ENCODE results near the gene FGFR4. TPM values are rescaled to one million over a fixed set of nuclear protein-coding genes. Genes with fewer than 3 reads are reported as not detected.

Gene FGFR4
- polyA plus RNA-seq, 1 of the 3 experiments (the other 2 are of a cell fraction): 5.6 TPM

DNA sequence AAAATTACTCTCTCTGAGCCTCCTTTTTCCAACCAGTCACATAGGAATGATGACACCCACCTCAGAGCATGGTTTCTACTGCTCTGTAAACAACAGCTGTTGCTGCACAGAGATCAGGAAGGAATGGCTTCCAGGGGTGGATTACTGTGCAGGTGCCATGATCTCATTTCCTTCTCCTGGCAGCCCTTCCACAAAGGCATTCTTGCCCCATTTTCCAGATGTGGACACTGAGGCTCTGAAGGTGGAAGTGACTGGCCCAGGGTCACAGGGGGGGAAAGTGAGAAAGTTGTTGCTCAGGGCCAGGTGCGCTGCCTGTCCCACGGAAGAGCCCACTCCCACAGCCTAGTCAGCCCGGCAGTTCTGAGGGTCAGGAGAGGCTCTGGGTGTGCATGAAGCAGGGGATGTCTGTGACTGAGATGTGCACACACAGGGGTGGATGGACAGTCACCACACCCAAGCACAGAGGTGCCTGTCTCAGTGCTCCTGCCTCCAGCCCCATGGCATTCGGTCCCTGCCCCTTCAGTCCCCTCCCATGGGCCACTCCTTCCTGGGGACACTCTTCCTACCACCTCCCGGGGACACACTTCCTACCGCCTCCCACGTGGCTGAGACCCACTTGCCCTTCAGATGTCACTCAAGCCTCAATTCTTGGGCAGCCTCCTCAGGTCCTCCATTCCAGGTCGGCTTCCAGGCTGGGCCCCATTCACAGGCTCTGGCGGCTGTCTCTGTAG, 17.0 kb downstream of the FGFR4 start (continued):
- TF ChIP-seq, protein P1, sequence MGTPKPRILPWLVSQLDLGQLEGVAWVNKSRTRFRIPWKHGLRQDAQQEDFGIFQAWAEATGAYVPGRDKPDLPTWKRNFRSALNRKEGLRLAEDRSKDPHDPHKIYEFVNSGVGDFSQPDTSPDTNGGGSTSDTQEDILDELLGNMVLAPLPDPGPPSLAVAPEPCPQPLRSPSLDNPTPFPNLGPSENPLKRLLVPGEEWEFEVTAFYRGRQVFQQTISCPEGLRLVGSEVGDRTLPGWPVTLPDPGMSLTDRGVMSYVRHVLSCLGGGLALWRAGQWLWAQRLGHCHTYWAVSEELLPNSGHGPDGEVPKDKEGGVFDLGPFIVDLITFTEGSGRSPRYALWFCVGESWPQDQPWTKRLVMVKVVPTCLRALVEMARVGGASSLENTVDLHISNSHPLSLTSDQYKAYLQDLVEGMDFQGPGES (IDR thresholded peaks at IDR 0.05; ENCODE audit: low read depth, low read length): no peak
- no peak for TF ChIP-seq TAF1 (IDR thresholded peaks at IDR 0.05; ENCODE audit: borderline replicate concordance, low read depth, low read length)

DNA sequence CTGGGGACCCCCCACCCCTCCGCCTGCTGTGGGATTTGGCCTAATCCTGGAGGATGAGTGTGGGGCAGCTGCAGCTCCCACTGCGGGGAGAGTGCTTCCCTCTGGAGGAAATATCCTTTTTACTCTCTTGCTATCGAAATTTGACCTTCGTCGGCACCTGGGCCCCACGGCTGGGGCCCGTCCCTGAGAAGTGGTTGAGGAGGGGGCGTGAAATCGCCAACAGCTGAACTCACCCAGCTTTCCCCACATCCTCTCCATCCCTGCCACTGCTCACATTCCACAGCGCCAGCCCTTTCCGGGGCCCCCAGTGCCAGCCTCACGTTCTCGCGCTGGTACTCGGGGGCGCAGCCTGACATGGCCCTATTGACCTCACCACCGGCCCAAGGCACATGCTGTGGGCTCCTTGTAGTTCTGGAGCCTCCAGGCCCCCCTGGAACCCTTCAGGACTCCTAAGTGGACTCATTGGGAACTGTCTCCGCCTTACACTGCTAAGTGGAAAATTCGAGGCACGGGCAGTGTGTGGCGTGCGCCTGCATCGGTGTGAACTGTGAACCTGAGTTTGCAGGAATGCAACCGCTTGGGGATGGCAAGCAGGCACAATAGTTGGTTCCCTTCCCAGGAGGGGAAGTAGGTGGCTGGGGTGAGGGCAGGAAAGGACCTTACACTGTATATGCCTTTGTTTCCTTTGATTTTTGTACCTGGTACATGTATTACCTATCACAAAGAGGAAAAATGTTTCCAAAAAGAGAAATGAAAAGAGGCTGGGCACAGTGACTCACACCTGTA, 19.2 kb downstream of the FGFR4 start:
- CTCF ChIA-PET: interaction anchor here (1.2 kb wide), 1 partner anchor 35 kb away, joined by 4 read pairs; no protein-coding TSS in a partner anchor
- no peak overlapping the region for H3K9ac ChIP-seq

DNA sequence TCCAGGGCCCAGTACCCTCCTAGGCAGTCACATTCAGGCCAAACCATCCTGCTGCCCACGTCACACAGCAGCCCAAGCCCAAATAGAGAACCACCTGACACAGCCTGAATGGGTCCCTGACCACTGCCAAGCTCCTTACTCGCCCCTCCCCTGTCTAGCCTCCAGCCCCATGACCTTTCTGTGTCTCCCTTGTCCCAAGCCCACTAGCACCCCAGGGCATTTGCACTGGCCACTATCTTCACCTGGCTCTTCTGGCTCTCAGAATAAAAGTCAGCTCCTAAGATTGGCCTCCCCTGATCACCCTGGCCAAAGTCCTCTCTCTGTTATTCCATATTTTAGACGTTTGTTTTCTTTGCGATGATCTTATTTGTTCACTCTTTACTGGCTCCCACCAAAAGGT, 20.4 kb downstream of the FGFR4 start:
- H3K4me3 ChIP-seq (ENCODE audit: low read depth in 2 of 2, low read length in 1 of 2): no peak overlapping the region
- H3K36me3 ChIP-seq (replicated peaks in 1 of 2; ENCODE audit: control insufficient read depth in 1 of 2, insufficient read depth in 2 of 2, low read length in 1 of 2): no peaks in the 10 kb centered on the region
- H3K79me2 ChIP-seq (ENCODE audit: insufficient read depth): no peaks in the 10 kb centered on the region
- WGBS (ENCODE audit: low lambda C conversion rate): 63% methylated on average over 3 of the region's 4 CpGs
- H2AFZ ChIP-seq (ENCODE audit: low read depth): no peak overlapping the region
- H3K9me3 ChIP-seq: no peaks in the 10 kb centered on the region
- DNase-seq: no peak
- H3K27ac ChIP-seq (ENCODE audit: low read depth in 2 of 2, low read length in 1 of 2): no peak overlapping the region
- no peak overlapping the region for H3K9ac ChIP-seq
- no peak overlapping the region for H3K4me2 ChIP-seq
- CTCF ChIA-PET: interaction anchor here (0.8 to 1.7 kb wide), 4 partner anchors 17 to 407 kb away, joined by 3 to 9 read pairs (median 4); partner anchors contain the start of gene NSD1
- no peaks in the 10 kb centered on the region for H3F3A ChIP-seq (replicated peaks; ENCODE audit: insufficient read depth)
- no peaks in the 10 kb centered on the region for H4K20me1 ChIP-seq (ENCODE audit: insufficient read depth)
- no peaks in the 10 kb centered on the region; a peak in 1 of 4 replicates for H3K4me1 ChIP-seq (ENCODE audit: control insufficient read depth in 1 of 2, insufficient read depth in 2 of 2, low read depth in 1 of 2, low read length in 1 of 2)
- no peaks in the 10 kb centered on the region for H3K27me3 ChIP-seq (ENCODE audit: insufficient read depth)
- POLR2A ChIA-PET: no interaction called here
- H3K9me2 ChIP-seq: no peaks in the 10 kb centered on the region
- TF ChIP-seq EP300 (IDR thresholded peaks at IDR 0.05; ENCODE audit: borderline replicate concordance in 1 of 2, low read depth in 1 of 2, low read length in 1 of 2) (no peak), NFIC (IDR thresholded peaks at IDR 0.05; ENCODE audit: borderline replicate concordance) (no peak), MEF2A (IDR thresholded peaks at IDR 0.05; ENCODE audit: borderline replicate concordance, low read depth) (no peak), SMC3 (IDR thresholded peaks at IDR 0.05; ENCODE audit: low read depth, low read length) (no peak), FOXJ3 (CRISPR knock-in tag; IDR thresholded peaks at IDR 0.05) (no peak), FOXM1 (IDR thresholded peaks at IDR 0.05; ENCODE audit: low read depth) (no peak), GABPA (IDR thresholded peaks at IDR 0.05; ENCODE audit: low read depth) (no peak)
- TF ChIP-seq, protein P2, sequence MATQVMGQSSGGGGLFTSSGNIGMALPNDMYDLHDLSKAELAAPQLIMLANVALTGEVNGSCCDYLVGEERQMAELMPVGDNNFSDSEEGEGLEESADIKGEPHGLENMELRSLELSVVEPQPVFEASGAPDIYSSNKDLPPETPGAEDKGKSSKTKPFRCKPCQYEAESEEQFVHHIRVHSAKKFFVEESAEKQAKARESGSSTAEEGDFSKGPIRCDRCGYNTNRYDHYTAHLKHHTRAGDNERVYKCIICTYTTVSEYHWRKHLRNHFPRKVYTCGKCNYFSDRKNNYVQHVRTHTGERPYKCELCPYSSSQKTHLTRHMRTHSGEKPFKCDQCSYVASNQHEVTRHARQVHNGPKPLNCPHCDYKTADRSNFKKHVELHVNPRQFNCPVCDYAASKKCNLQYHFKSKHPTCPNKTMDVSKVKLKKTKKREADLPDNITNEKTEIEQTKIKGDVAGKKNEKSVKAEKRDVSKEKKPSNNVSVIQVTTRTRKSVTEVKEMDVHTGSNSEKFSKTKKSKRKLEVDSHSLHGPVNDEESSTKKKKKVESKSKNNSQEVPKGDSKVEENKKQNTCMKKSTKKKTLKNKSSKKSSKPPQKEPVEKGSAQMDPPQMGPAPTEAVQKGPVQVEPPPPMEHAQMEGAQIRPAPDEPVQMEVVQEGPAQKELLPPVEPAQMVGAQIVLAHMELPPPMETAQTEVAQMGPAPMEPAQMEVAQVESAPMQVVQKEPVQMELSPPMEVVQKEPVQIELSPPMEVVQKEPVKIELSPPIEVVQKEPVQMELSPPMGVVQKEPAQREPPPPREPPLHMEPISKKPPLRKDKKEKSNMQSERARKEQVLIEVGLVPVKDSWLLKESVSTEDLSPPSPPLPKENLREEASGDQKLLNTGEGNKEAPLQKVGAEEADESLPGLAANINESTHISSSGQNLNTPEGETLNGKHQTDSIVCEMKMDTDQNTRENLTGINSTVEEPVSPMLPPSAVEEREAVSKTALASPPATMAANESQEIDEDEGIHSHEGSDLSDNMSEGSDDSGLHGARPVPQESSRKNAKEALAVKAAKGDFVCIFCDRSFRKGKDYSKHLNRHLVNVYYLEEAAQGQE (IDR thresholded peaks at IDR 0.05; ENCODE audit: low read depth, low read length): no peak

More for the DNA sequence above, 19.2 kb downstream of the FGFR4 start:
- 88% methylated on average over 24 of the region's 24 CpGs for WGBS (ENCODE audit: low lambda C conversion rate)
- H3K4me3 ChIP-seq (ENCODE audit: low read depth in 2 of 2, low read length in 1 of 2): no peak overlapping the region
- H3K9me3 ChIP-seq: no peaks in the 10 kb centered on the region
- TF ChIP-seq EP300 (IDR thresholded peaks at IDR 0.05; ENCODE audit: borderline replicate concordance in 1 of 2, low read depth in 1 of 2, low read length in 1 of 2): no peak
- TF ChIP-seq RFX5 (IDR thresholded peaks at IDR 0.05; ENCODE audit: low read length): no peak
- no peak for TF ChIP-seq RXRA (IDR thresholded peaks at IDR 0.05; ENCODE audit: borderline replicate concordance, low read depth)
- TF ChIP-seq, protein P3, sequence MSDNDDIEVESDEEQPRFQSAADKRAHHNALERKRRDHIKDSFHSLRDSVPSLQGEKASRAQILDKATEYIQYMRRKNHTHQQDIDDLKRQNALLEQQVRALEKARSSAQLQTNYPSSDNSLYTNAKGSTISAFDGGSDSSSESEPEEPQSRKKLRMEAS (IDR thresholded peaks at IDR 0.05; ENCODE audit: low read depth): no peak
- no peak for TF ChIP-seq POLR2AphosphoS5 (IDR thresholded peaks at IDR 0.05; ENCODE audit: low read depth, low read length)
- TF ChIP-seq, protein P4, sequence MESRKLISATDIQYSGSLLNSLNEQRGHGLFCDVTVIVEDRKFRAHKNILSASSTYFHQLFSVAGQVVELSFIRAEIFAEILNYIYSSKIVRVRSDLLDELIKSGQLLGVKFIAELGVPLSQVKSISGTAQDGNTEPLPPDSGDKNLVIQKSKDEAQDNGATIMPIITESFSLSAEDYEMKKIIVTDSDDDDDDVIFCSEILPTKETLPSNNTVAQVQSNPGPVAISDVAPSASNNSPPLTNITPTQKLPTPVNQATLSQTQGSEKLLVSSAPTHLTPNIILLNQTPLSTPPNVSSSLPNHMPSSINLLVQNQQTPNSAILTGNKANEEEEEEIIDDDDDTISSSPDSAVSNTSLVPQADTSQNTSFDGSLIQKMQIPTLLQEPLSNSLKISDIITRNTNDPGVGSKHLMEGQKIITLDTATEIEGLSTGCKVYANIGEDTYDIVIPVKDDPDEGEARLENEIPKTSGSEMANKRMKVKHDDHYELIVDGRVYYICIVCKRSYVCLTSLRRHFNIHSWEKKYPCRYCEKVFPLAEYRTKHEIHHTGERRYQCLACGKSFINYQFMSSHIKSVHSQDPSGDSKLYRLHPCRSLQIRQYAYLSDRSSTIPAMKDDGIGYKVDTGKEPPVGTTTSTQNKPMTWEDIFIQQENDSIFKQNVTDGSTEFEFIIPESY (IDR thresholded peaks at IDR 0.05; ENCODE audit: borderline replicate concordance, low read depth): no peak
- TF ChIP-seq NRF1 (IDR thresholded peaks at IDR 0.05; ENCODE audit: low read depth, low read length): no peak
- H3F3A ChIP-seq (replicated peaks; ENCODE audit: insufficient read depth): no peaks in the 10 kb centered on the region
- no peaks in the 10 kb centered on the region for H3K36me3 ChIP-seq (replicated peaks in 1 of 2; ENCODE audit: control insufficient read depth in 1 of 2, insufficient read depth in 2 of 2, low read length in 1 of 2)
- no peak overlapping the region for H2AFZ ChIP-seq (ENCODE audit: low read depth)
- H3K27ac ChIP-seq (ENCODE audit: low read depth in 2 of 2, low read length in 1 of 2): no peak overlapping the region
- no peak overlapping the region for H3K4me2 ChIP-seq
- H3K9me2 ChIP-seq: no peaks in the 10 kb centered on the region
- POLR2A ChIA-PET: no interaction called here
- H3K27me3 ChIP-seq (ENCODE audit: insufficient read depth): no peaks in the 10 kb centered on the region
- DNase-seq: no peak
- no peaks in the 10 kb centered on the region for H4K20me1 ChIP-seq (ENCODE audit: insufficient read depth)
- no peaks in the 10 kb centered on the region for H3K4me1 ChIP-seq (ENCODE audit: control insufficient read depth in 1 of 2, insufficient read depth in 2 of 2, low read depth in 1 of 2, low read length in 1 of 2)
- H3K79me2 ChIP-seq (ENCODE audit: insufficient read depth): no peaks in the 10 kb centered on the region
